BJ (cell line): ENCODE measurements around the gene PARL. TPM values are rescaled to one million over a fixed set of nuclear protein-coding genes. Genes with fewer than 3 reads are reported as not detected.
"Not testable (repeated sequence)": the region's sequence is repeated elsewhere in the genome, so short reads cannot be mapped to it uniquely, and the experiment has no call there.

Source experiments
- CTCF ChIA-PET: fragments of 350-600 bp; formaldehyde crosslinking; extraction: SDS; loops from one replicate; lab custom pipeline; 2021; ENCODE audit warnings: antibody characterized with exemption, inconsistent platforms; lab: Yijun Ruan, JAX
- POLR2A ChIA-PET: fragments of 300-600 bp; sonication (Branson Sonifier 250); formaldehyde crosslinking; extraction: SDS; loops from one replicate; lab custom pipeline; 2021; ENCODE audit warnings: antibody characterized with exemption; lab: Charles Lee
- DNase-seq: peaks from one replicate; pipeline ENCODE4 v3.0.0-alpha.2; 2011; ENCODE audit warnings: low read depth
- H3K27me3 ChIP-seq: 2 replicates; pipeline ENCODE4 v1.6.0; 2011; ENCODE audit warnings: low read length; ENCODE audit not compliant: control insufficient read depth, insufficient read depth
- H3K36me3 ChIP-seq: 2 replicates; pipeline ENCODE4 v1.5.1; 2011; ENCODE audit warnings: low read length; ENCODE audit not compliant: control insufficient read depth, insufficient read depth
- H3K4me3 ChIP-seq: 2 replicates; pipeline ENCODE4 v1.5.1; 2011; ENCODE audit warnings: low read depth, mild to moderate bottlenecking, control low read depth, low read length
- CTCF ChIP-seq: IDR thresholded peaks from 2 replicates; pipeline ENCODE4 v1.5.1; 2011; ENCODE audit warnings: low read depth, mild to moderate bottlenecking, control low read depth, inconsistent platforms, low read length, moderate library complexity; ENCODE audit not compliant: insufficient read depth
- polyA plus RNA-seq: library from polyadenylated mRNA; depleted of rRNA; stranded (reverse); fragments of >200 nt; gene quantifications from 2 replicates; pipeline ENCODE4 v1.2.3, GENCODE V29; 2011

Gene PARL
- polyA plus RNA-seq, 1 experiment, result 33.3 TPM

- no peak overlapping the region for H3K4me3 ChIP-seq
- ChIA-PET CTCF (no interaction called here), POLR2A (no interaction called here)
- H3K36me3 ChIP-seq, result peaks cover 11% of the 10 kb centered on the region
- H3K27me3 ChIP-seq, result no peaks in the 10 kb centered on the region
- DNase-seq, result no peak
- TF ChIP-seq CTCF, result no peak
These were observed 91.7 kb downstream of the PARL start for GRCh38 chr3:183792976-183793375.

- H3K36me3 ChIP-seq, result peaks cover 10% of the 10 kb centered on the region
- no peak for DNase-seq
- CTCF ChIA-PET, result interaction anchor here (1.1 kb wide), 1 partner anchor 35 kb away, joined by 3 read pairs; the partner anchor contains the start of gene MAP6D1
These were observed 94.0 kb downstream of the PARL start for GRCh38 chr3:183790700-183791099.

GRCh38 chr3:183789826-183790225, 94.9 kb downstream of the PARL start:
- DNase-seq, result no peak
- POLR2A ChIA-PET, result no interaction called here
- Histone ChIP-seq H3K36me3 (peaks cover 10% of the 10 kb centered on the region), H3K27me3 (no peaks in the 10 kb centered on the region), H3K4me3 (no peak overlapping the region)
- no peak for TF ChIP-seq CTCF
- CTCF ChIA-PET, result interaction anchor here (0.6 to 1.7 kb wide), 3 partner anchors 10 to 35 kb away, joined by 3 to 4 read pairs (median 3); partner anchors contain the start of gene MAP6D1

More at GRCh38 chr3:183790700-183791099, 94.0 kb downstream of the PARL start:
- Histone ChIP-seq H3K27me3 (no peaks in the 10 kb centered on the region), H3K4me3 (no peak overlapping the region)
- no peak for TF ChIP-seq CTCF
- POLR2A ChIA-PET, result no interaction called here

- DNase-seq, POLR2A ChIA-PET, CTCF ChIA-PET, H3K27me3 ChIP-seq, H3K4me3 ChIP-seq: not testable (repeated sequence)
- peaks cover 12% of the 10 kb centered on the region for H3K36me3 ChIP-seq
These were observed 100.2 kb downstream of the PARL start for GRCh38 chr3:183784503-183784902.

- ChIA-PET POLR2A (no interaction called here), CTCF (no interaction called here)
- no peak overlapping the region for H3K4me3 ChIP-seq
- H3K36me3 ChIP-seq, result peaks cover 16% of the 10 kb centered on the region
- no peak for DNase-seq
- no peak for TF ChIP-seq CTCF
- no peaks in the 10 kb centered on the region for H3K27me3 ChIP-seq
These were observed 102.0 kb downstream of the PARL start for GRCh38 chr3:183782576-183783276.

- H3K4me3 ChIP-seq, result no peak overlapping the region
- peaks cover 16% of the 10 kb centered on the region for H3K36me3 ChIP-seq
- POLR2A ChIA-PET, result interaction anchor here (0.6 kb wide), 1 partner anchor 14 kb away, joined by 3 read pairs; no protein-coding TSS in a partner anchor
- no peak for TF ChIP-seq CTCF
- H3K27me3 ChIP-seq, result no peaks in the 10 kb centered on the region
- CTCF ChIA-PET, result interaction anchor here (1.2 to 1.6 kb wide), 2 partner anchors 14 to 312 kb away, joined by 4 read pairs; no protein-coding TSS in a partner anchor
- DNase-seq, result no peak
These were observed 103.4 kb downstream of the PARL start for GRCh38 chr3:183781246-183781645.
